ENCODE data around the gene HS3ST3A1.

HS3ST3A1 gene

DNA sequence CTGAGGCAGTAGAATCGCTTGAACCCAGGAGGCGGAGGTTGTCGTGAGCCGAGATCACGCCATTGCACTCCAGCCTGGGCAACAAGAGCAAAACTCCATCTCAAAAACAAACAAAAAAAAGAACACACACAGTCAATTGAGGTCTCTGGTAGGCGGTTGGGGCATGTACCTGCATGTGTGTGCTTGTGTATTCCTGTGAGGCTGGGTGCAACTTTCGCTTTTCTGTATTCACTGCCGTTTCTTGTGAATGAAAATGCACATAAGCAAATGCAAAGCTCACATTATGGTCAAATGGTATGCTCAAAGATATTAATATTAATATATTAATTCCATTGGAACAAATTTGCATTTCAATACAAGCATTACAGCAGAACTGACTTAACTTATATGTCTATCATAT, 20.9 kb downstream of the HS3ST3A1 start:
- Histone ChIP-seq H3K4me2 (no peak overlapping the region), H3K9ac (no peak overlapping the region), H3K27ac (no peak overlapping the region), H3K27me3 (no peaks in the 10 kb centered on the region), H3K36me3 (no peaks in the 10 kb centered on the region), H3K4me1 (no peaks in the 10 kb centered on the region), H3K4me3 (no peak overlapping the region), H3K9me3 (peaks cover 15% of the 10 kb centered on the region), H4K20me1 (no peaks in the 10 kb centered on the region)
- TF ChIP-seq Cebpa-rat (IDR thresholded peaks at IDR 0.05) = no peak

GRCh38 chr17:13576661-13577526, 24.8 kb downstream of the HS3ST3A1 start:
- Histone ChIP-seq H3K36me3 (no peaks in the 10 kb centered on the region), H3K27ac (no peak overlapping the region)

GRCh38 chr17:13575922-13576419, 25.8 kb downstream of the HS3ST3A1 start:
- no peaks in the 10 kb centered on the region for H3K27me3 ChIP-seq
- peaks cover 13% of the 10 kb centered on the region for H3K9me3 ChIP-seq
- H3K9ac ChIP-seq = no peak overlapping the region
- H3K4me3 ChIP-seq = no peak overlapping the region
- no peak for TF ChIP-seq Cebpa-rat (IDR thresholded peaks at IDR 0.05)
- H3K36me3 ChIP-seq = no peaks in the 10 kb centered on the region
- no peaks in the 10 kb centered on the region for H3K4me1 ChIP-seq
- H3K4me2 ChIP-seq = no peak overlapping the region
- no peak overlapping the region for H3K27ac ChIP-seq
- no peaks in the 10 kb centered on the region for H4K20me1 ChIP-seq

More at GRCh38 chr17:13576661-13577526, 24.8 kb downstream of the HS3ST3A1 start:
- no peak overlapping the region for H3K4me2 ChIP-seq
- no peaks in the 10 kb centered on the region for H4K20me1 ChIP-seq
- no peak overlapping the region for H3K9ac ChIP-seq
- no peak overlapping the region for H3K4me3 ChIP-seq
- TF ChIP-seq Cebpa-rat (IDR thresholded peaks at IDR 0.05) = no peak
- H3K27me3 ChIP-seq = no peaks in the 10 kb centered on the region
- H3K9me3 ChIP-seq = peaks cover 13% of the 10 kb centered on the region
- no peaks in the 10 kb centered on the region for H3K4me1 ChIP-seq

DNA sequence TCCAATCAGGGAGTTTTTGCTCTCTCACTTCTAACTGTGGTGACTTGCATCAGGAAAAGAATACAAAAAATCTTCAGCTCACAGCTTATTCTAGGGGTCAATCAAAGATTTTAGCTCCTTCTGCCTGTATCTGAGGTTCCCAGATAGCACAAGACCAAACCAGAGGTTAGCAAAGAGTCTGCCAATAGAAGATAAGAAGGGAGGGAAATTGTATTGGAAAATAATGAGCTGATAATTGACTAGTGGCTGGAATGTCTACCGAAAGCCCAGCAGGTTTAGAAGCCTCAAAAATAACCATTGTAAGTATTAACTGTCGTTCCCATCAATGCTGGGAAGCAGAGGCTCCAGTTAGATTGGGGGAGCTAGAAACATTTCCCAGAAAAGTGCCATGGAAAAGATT, 26.3 kb downstream of the HS3ST3A1 start:
- no peak for TF ChIP-seq Cebpa-rat (IDR thresholded peaks at IDR 0.05)
- H3K4me1 ChIP-seq = peaks cover 1% of the 10 kb centered on the region
- no peak overlapping the region for H3K9ac ChIP-seq
- no peak overlapping the region for H3K27ac ChIP-seq
- H3K4me2 ChIP-seq = no peak overlapping the region
- peaks cover 13% of the 10 kb centered on the region for H3K9me3 ChIP-seq
- H3K4me3 ChIP-seq = no peak overlapping the region
- no peaks in the 10 kb centered on the region for H4K20me1 ChIP-seq
- no peaks in the 10 kb centered on the region for H3K27me3 ChIP-seq
- no peaks in the 10 kb centered on the region for H3K36me3 ChIP-seq

DNA sequence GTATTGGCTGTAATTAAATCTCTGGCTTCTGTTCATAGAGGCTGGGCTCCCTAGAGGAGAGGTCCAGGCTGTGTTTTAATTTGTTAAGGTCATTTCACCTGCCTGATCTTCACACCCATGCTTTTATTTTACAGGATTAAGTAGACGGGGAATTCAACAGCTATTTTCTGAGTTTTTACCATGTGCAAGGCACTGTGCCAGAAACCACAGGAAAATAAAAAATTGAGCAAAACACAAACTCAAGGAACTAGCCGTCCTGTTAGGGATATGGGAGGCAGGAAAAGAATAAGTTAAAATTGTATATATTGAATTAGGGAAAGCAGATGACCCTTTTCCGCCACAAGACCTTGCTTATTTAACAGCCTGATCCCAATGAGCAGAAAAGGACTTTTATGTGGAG, 29.1 kb downstream of the HS3ST3A1 start:
- no peak overlapping the region for H3K9ac ChIP-seq
- H3K4me2 ChIP-seq = no peak overlapping the region
- H3K4me3 ChIP-seq = no peak overlapping the region
- 0 out of 2 replicates have a peak, but pooled peaks cover 4% of the 10 kb centered on the region for H4K20me1 ChIP-seq
- H3K4me1 ChIP-seq = peaks cover 28% of the 10 kb centered on the region
- H3K9me3 ChIP-seq = peaks cover 20% of the 10 kb centered on the region
- no peak for TF ChIP-seq Cebpa-rat (IDR thresholded peaks at IDR 0.05)
- H3K27me3 ChIP-seq = no peaks in the 10 kb centered on the region
- H3K27ac ChIP-seq = no peak overlapping the region
- no peaks in the 10 kb centered on the region for H3K36me3 ChIP-seq

GRCh38 chr17:13569398-13570123, 32.2 kb downstream of the HS3ST3A1 start:
- H4K20me1 ChIP-seq = 0 out of 2 replicates have a peak, but pooled peaks cover 4% of the 10 kb centered on the region
- no peaks in the 10 kb centered on the region for H3K36me3 ChIP-seq
- H3K9me3 ChIP-seq = peaks cover 19% of the 10 kb centered on the region
- peaks cover 54% of the 10 kb centered on the region for H3K4me1 ChIP-seq
- H3K4me3 ChIP-seq = no peak overlapping the region; the same call in 1 of the 2 replicates
- peak overlapping the region; percentile 86 for H3K4me2 ChIP-seq
- no peak overlapping the region for H3K27ac ChIP-seq
- H3K9ac ChIP-seq = no peak overlapping the region
- no peak for TF ChIP-seq Cebpa-rat (IDR thresholded peaks at IDR 0.05)
- no peaks in the 10 kb centered on the region for H3K27me3 ChIP-seq

- Histone ChIP-seq H3K27me3 (no peaks in the 10 kb centered on the region), H3K9me3 (peaks cover 19% of the 10 kb centered on the region), H3K27ac (no peak overlapping the region), H3K4me2 (peak overlapping the region; percentile 86), H3K4me3 (no peak overlapping the region; the same call in 1 of the 2 replicates), H3K9ac (0 out of 2 replicates have a peak overlapping the region, but pooled peaks have one; percentile 5), H3K4me1 (peaks cover 56% of the 10 kb centered on the region), H4K20me1 (0 out of 2 replicates have a peak, but pooled peaks cover 4% of the 10 kb centered on the region), H3K36me3 (no peaks in the 10 kb centered on the region)
- TF ChIP-seq Cebpa-rat (IDR thresholded peaks at IDR 0.05) = no peak
Observed at GRCh38 chr17:13568582-13569397, 32.9 kb downstream of the HS3ST3A1 start.

- Histone ChIP-seq H3K9ac (no peak overlapping the region), H3K27me3 (no peaks in the 10 kb centered on the region), H3K27ac (no peak overlapping the region), H3K4me1 (peaks cover 38% of the 10 kb centered on the region), H3K36me3 (no peaks in the 10 kb centered on the region), H3K9me3 (peaks cover 16% of the 10 kb centered on the region), H4K20me1 (0 out of 2 replicates have a peak, but pooled peaks cover 2% of the 10 kb centered on the region), H3K4me2 (no peak overlapping the region), H3K4me3 (no peak overlapping the region)
- TF ChIP-seq Cebpa-rat (IDR thresholded peaks at IDR 0.05) = no peak
Observed at GRCh38 chr17:13563866-13564265, 37.9 kb downstream of the HS3ST3A1 start.

DNA sequence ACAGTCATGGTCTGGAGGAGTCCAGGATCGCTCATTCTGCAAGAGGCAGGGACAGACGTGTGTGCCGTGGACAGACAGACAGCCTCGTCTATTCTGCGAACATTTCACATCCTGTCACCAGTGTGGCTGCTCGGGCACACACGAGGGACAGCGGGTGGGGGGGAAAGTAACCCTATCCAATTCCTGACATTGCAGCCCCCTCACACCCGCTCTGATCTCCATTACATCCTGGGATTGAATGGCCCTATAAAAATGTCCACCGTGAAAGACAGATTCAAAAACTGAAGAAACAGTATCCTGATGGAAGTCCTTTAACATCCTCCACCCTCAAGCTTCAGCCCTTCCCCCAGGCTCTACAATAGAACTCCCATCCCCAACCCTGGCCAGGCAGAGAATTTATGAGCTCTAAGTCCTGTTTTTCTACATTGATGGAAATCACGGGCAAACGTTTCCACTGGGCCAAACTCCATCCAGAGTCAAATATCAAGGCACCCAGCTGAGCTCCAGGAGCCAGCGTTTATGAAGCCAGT, 39.4 kb downstream of the HS3ST3A1 start:
- H3K9me3 ChIP-seq = peaks cover 7% of the 10 kb centered on the region
- H4K20me1 ChIP-seq = no peaks in the 10 kb centered on the region
- H3K4me1 ChIP-seq = peaks cover 28% of the 10 kb centered on the region
- no peaks in the 10 kb centered on the region for H3K36me3 ChIP-seq
- no peak overlapping the region for H3K27ac ChIP-seq
- no peaks in the 10 kb centered on the region for H3K27me3 ChIP-seq
- no peak overlapping the region for H3K4me2 ChIP-seq
- no peak for TF ChIP-seq Cebpa-rat (IDR thresholded peaks at IDR 0.05)
- no peak overlapping the region for H3K9ac ChIP-seq
- H3K4me3 ChIP-seq = no peak overlapping the region

Measured in BLaER1 (cell line).